Heart left ventricle (tissue), 16 donors: ENCODE data around the gene CAMKMT. TPM values are rescaled to one million over a fixed set of nuclear protein-coding genes. Genes with fewer than 3 reads are reported as not detected.
A peak's percentile ranks its signal among the peaks of the same experiment; 100 is the strongest.

Source experiments
- ATAC-seq, 4 donors: fragments of 200-7000 bp; cut with Tn5 transposase; one replicate each; pipeline ENCODE4 v1.9.1; 2020 to 2022; ENCODE audit warnings: moderate library complexity in 4 of 4, mild to moderate bottlenecking in 3 of 4, moderate number of reproducible peaks in 1 of 4
- DNase-seq, 5 donors: peaks; one replicate each; pipeline ENCODE4 v3.0.0-alpha.2; 2020
- H3K27ac ChIP-seq, 12 donors: fragments of 200-600 bp; sonication (generic) in 4 of 12; one replicate each; pipeline versions ENCODE4 v1.5.0 to v1.8.0; 2016 to 2022; ENCODE audit warnings: mild to moderate bottlenecking in 2 of 12
- H3K27me3 ChIP-seq, 9 donors: fragments of 200-600 bp; sonication (generic) in 2 of 9; one replicate each; pipeline versions ENCODE4 v1.5.1 to v1.8.0; 2016 to 2022; ENCODE audit warnings: mild to moderate bottlenecking in 3 of 9
- H3K36me3 ChIP-seq, 9 donors: fragments of 200-600 bp; sonication (generic) in 2 of 9; one replicate each; pipeline versions ENCODE4 v1.5.0 to v1.8.0; 2018 to 2022; ENCODE audit warnings: mild to moderate bottlenecking in 2 of 9
- H3K4me1 ChIP-seq, 12 donors: fragments of 200-600 bp; sonication (generic) in 4 of 12; one replicate each; pipeline versions ENCODE4 v1.5.0 to v1.8.0; 2016 to 2022; ENCODE audit warnings: mild to moderate bottlenecking in 3 of 12
- H3K4me3 ChIP-seq, 12 donors: fragments of 200-600 bp; sonication (generic) in 4 of 12; one replicate each; pipeline versions ENCODE4 v1.5.0 to v1.8.0; 2017 to 2022; ENCODE audit warnings: mild to moderate bottlenecking in 9 of 12, moderate library complexity in 4 of 12
- H3K9me3 ChIP-seq, 12 donors: fragments of 200-600 bp; sonication (generic) in 4 of 12; one replicate each; pipeline versions ENCODE4 v1.5.0 to v1.8.0; 2016 to 2022; ENCODE audit warnings: mild to moderate bottlenecking in 1 of 12
- CTCF ChIP-seq, 12 donors: fragments of 200-600 bp; sonication (generic) in 4 of 12; IDR thresholded peaks; one replicate each; pipeline versions ENCODE4 v1.5.0 to v1.8.0; 2018 to 2022; ENCODE audit warnings: antibody characterized with exemption in 12 of 12, mild to moderate bottlenecking in 5 of 12
- POLR2A ChIP-seq, 2 donors: fragments of 450-650 bp; IDR thresholded peaks; one replicate each; pipeline ENCODE4 v1.6.1; 2017; ENCODE audit warnings: antibody characterized with exemption in 2 of 2, mild to moderate bottlenecking in 2 of 2, moderate library complexity in 2 of 2
- WGBS, 4 donors: extraction: QIAGEN DNeasy Blood & Tissue Kit in 2 of 4; methylation state at CpG; one replicate each; pipeline versions ENCODE4 v1.1.5 to v1.1.7; 2013 to 2018; 5-methylcytosine and 5-hydroxymethylcytosine counted together
- intact Hi-C, 10 donors: fragments of 100-400 bp; cut with DNase I; formaldehyde crosslinking; loops; one replicate each; pipeline versions ENCODE4 v1.11.1 to v1.14.2; 2022
- polyA plus RNA-seq, 2 donors: library from polyadenylated mRNA; stranded (reverse); fragments of 200-250 nt; gene quantifications; one replicate each; pipeline ENCODE4 v1.2.3, GENCODE V29; 2013
- total RNA-seq, 9 donors: library from RNA; depleted of rRNA in 2 of 9; stranded (reverse); fragments of >200 nt in 2 of 9; fragmentation: NEBNext Ultra II Directional in 3 of 9; extraction: Animal tissue kit (Norgen Biotek cat#: 25700) in 3 of 9; gene quantifications; one replicate each; pipeline versions ENCODE4 v1.1.0 to v1.2.4, GENCODE V29; 2016 to 2023
- donor health status: ischemic (EF 13 %, LVEDD 7.1; RV severe dilation, severe dysfunction).
- donor health status: healthy with polysubstance abuse.
- donor health status: DM: no; HTN: yes; CAD: no.
- donor health status: DM: no; HTN: no; CAD: no.
- donor health status: ischemic (EF 25% LVEDD 6.9; RV normal size, moderate dysfunction).
- donor health status: ischemic (EF 25% LVEDD 5.7; RV mildly dilated, moderate dysfunction).
- donor health status: healthy.
- donor health status: DM: yes; HTN: yes; CAD: no.
- donor health status: ischemic (EF 35%, LVEDD 5.7; RV mildly dilated, moderate dysfunction).
- donor health status: nonischemic (EF 11% LVEDD 7.7; RV severe dilation, severe dysfunction).
- donor health status: DM: yes; HTN: yes; CAD: no.
- donor health status: PGD.
- donor health status: ischemic (EF 29% LVEDD 5.4; RV normal size, mild dysfunction).
- donor health status: nonischemic (EF 23%, LVEDD 6.1; RV moderate dilation, normal function).

CAMKMT gene
- total and polyA plus RNA-seq, 11 donors: 2.5 to 10.1 (median 4.4) TPM

- intact Hi-C loops: no loop called here
- Histone ChIP-seq H3K27me3 (no peaks in the 10 kb centered on the region), H3K9me3 (no peaks in the 10 kb centered on the region)
Observed at GRCh38 chr2:44618251-44619023, 256.7 kb downstream of the CAMKMT start.

GRCh38 chr2:44620189-44620990 is 258.6 kb downstream of the CAMKMT start:
- TF ChIP-seq CTCF (IDR thresholded peaks at IDR 0.05): no peak
- TF ChIP-seq POLR2A (IDR thresholded peaks at IDR 0.05): no peak
- Histone ChIP-seq H3K9me3 (no peaks in the 10 kb centered on the region), H3K36me3 (no peaks in the 10 kb centered on the region), H3K27me3 (no peaks in the 10 kb centered on the region), H3K4me3 (no peak overlapping the region), H3K27ac (no peak overlapping the region), H3K4me1 (peaks cover 0 to 21% (median 7%) of the 10 kb centered on the region in 12 donors)
- no peak for DNase-seq
- ATAC-seq: no peak
- intact Hi-C loops: no loop called here
- 89 to 97% (median 95%) methylated on average over 2 of the region's 2 CpGs for WGBS, 4 donors

More at GRCh38 chr2:44618251-44619023, 256.7 kb downstream of the CAMKMT start:
- ATAC-seq: no peak
- no peak for DNase-seq
- Histone ChIP-seq H3K27ac (no peak overlapping the region), H3K4me3 (no peak overlapping the region), H3K36me3 (no peaks in the 10 kb centered on the region), H3K4me1 (peaks cover 0 to 21% (median 7%) of the 10 kb centered on the region in 12 donors)
- WGBS, 4 donors: 68 to 91% (median 85%) methylated on average over 5 of the region's 5 CpGs
- no peak for TF ChIP-seq POLR2A (IDR thresholded peaks at IDR 0.05)
- no peak for TF ChIP-seq CTCF (IDR thresholded peaks at IDR 0.05)

GRCh38 chr2:44623622-44624351 is 262.0 kb downstream of the CAMKMT start:
- TF ChIP-seq CTCF (IDR thresholded peaks at IDR 0.05) (peak in 2 of 12 donors; percentile 3 to 14), POLR2A (IDR thresholded peaks at IDR 0.05) (no peak)
- no peaks in the 10 kb centered on the region for H3K36me3 ChIP-seq
- no peak for DNase-seq
- H3K27ac ChIP-seq: no peak overlapping the region
- H3K4me1 ChIP-seq: peaks cover 0 to 1% (median 0%) of the 10 kb centered on the region in 12 donors
- H3K4me3 ChIP-seq: no peak overlapping the region
- no peak for ATAC-seq
- peaks cover 0 to 15% (median 0%) of the 10 kb centered on the region in 12 donors for H3K9me3 ChIP-seq
- H3K27me3 ChIP-seq: no peaks in the 10 kb centered on the region
- intact Hi-C loops: no loop called here

- no peak overlapping the region for H3K27ac ChIP-seq
- TF ChIP-seq CTCF (IDR thresholded peaks at IDR 0.05): no peak
- TF ChIP-seq POLR2A (IDR thresholded peaks at IDR 0.05): no peak
- peaks cover 0 to 25% (median 0%) of the 10 kb centered on the region in 12 donors for H3K9me3 ChIP-seq
- no peak for ATAC-seq
- no peak for DNase-seq
- no peaks in the 10 kb centered on the region for H3K27me3 ChIP-seq
- no peaks in the 10 kb centered on the region for H3K4me1 ChIP-seq
- intact Hi-C loops: no loop called here
- H3K36me3 ChIP-seq: no peaks in the 10 kb centered on the region
- no peak overlapping the region for H3K4me3 ChIP-seq
- 90 to 99% (median 96%) methylated on average over 1 of the region's 1 CpG for WGBS, 4 donors
Observed at GRCh38 chr2:44628297-44628696, 266.6 kb downstream of the CAMKMT start.
